ENCODE results near the gene ELOA.

The ELOA gene, protein sequence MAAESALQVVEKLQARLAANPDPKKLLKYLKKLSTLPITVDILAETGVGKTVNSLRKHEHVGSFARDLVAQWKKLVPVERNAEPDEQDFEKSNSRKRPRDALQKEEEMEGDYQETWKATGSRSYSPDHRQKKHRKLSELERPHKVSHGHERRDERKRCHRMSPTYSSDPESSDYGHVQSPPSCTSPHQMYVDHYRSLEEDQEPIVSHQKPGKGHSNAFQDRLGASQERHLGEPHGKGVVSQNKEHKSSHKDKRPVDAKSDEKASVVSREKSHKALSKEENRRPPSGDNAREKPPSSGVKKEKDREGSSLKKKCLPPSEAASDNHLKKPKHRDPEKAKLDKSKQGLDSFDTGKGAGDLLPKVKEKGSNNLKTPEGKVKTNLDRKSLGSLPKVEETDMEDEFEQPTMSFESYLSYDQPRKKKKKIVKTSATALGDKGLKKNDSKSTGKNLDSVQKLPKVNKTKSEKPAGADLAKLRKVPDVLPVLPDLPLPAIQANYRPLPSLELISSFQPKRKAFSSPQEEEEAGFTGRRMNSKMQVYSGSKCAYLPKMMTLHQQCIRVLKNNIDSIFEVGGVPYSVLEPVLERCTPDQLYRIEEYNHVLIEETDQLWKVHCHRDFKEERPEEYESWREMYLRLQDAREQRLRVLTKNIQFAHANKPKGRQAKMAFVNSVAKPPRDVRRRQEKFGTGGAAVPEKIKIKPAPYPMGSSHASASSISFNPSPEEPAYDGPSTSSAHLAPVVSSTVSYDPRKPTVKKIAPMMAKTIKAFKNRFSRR

GRCh38 chr1:23743287-23744152, at the start of gene ELOA:
Gene ELOA (plus strand): TSS chr1:23743471. CDS start chr1:23743504, 33 bp downstream.
- ATAC-seq (peak; percentile 95), DNase-seq (peak; percentile 82)
- Mint-ChIP-seq H3K27me3 (no peaks in the 10 kb centered on the region), H3K27ac (peak within 1 kb of the TSS; percentile 83), H3K4me1 (peaks cover 48% of the 10 kb centered on the region), H3K9me3 (no peaks in the 10 kb centered on the region), H3K36me3 (ENCODE audit: low read depth) (peaks cover 26% of the 10 kb centered on the region), H3K4me3 (peak within 1 kb of the TSS; percentile 90)

DNA sequence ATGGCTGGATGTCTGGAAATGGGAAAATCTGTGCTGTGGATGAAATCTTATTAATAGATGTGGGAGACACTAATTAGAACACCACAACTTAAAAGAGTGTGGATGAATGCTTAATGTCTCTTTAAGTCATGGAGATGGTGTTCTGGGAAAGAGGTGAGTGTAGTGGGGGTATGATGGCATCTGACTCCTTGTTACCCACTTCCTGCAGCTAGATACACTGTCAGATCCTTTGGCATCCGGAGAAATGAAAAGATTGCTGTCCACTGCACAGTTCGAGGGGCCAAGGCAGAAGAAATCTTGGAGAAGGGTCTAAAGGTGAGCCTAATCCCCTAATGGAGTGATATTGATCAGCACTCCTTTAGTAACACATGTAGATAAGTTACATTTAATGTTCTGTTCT, 49.7 kb upstream of the ELOA start:
- peaks cover 60% of the 10 kb centered on the region for H3K4me1 Mint-ChIP-seq
- no peaks in the 10 kb centered on the region for H3K9me3 Mint-ChIP-seq
- peak overlapping the region; percentile 86 for H3K4me3 Mint-ChIP-seq
- ATAC-seq (no peak), DNase-seq (no peak)
- no peaks in the 10 kb centered on the region for H3K27me3 Mint-ChIP-seq
- H3K36me3 Mint-ChIP-seq (ENCODE audit: low read depth) = peaks cover 70% of the 10 kb centered on the region
- peak overlapping the region; percentile 97 for H3K27ac Mint-ChIP-seq

DNA sequence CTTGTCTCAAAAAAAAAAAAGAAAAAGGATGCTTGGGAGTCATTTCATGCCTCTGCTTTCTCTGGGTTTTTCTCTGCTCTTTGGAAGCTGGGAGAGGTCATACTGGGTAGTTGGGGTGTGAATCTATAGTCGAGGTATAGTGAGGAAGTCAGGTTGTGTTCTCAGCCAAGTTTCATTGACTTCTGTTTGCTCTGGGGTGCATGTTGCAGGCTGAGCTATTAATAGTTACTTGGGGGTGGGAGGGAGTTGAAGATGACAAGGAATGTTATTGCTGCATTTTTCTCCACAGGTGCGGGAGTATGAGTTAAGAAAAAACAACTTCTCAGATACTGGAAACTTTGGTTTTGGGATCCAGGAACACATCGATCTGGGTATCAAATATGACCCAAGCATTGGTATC, 48.9 kb upstream of the ELOA start:
- Mint-ChIP-seq H3K9me3 (no peaks in the 10 kb centered on the region), H3K27me3 (no peaks in the 10 kb centered on the region), H3K27ac (peak overlapping the region; percentile 97), H3K4me3 (peak overlapping the region; percentile 86), H3K36me3 (ENCODE audit: low read depth) (peaks cover 76% of the 10 kb centered on the region), H3K4me1 (peaks cover 68% of the 10 kb centered on the region)
- DNase-seq (no peak), ATAC-seq (no peak)

DNA sequence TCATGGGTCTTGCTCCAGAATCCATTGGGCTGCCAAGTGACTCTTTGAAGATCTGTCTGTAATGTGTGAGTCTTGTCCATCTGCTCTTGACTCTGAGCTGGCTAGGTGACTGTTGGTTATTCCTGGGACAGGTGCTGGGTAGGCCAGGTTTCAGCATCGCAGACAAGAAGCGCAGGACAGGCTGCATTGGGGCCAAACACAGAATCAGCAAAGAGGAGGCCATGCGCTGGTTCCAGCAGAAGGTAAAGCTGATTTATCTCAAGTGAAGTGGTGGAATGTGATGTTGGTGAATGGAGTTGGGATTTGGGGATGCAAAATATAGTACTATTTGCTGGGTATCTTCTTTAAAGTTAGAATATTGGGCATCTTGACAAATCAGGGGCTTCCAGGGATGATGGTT, 47.6 kb upstream of the ELOA start:
- peaks cover 88% of the 10 kb centered on the region for H3K36me3 Mint-ChIP-seq (ENCODE audit: low read depth)

DNA sequence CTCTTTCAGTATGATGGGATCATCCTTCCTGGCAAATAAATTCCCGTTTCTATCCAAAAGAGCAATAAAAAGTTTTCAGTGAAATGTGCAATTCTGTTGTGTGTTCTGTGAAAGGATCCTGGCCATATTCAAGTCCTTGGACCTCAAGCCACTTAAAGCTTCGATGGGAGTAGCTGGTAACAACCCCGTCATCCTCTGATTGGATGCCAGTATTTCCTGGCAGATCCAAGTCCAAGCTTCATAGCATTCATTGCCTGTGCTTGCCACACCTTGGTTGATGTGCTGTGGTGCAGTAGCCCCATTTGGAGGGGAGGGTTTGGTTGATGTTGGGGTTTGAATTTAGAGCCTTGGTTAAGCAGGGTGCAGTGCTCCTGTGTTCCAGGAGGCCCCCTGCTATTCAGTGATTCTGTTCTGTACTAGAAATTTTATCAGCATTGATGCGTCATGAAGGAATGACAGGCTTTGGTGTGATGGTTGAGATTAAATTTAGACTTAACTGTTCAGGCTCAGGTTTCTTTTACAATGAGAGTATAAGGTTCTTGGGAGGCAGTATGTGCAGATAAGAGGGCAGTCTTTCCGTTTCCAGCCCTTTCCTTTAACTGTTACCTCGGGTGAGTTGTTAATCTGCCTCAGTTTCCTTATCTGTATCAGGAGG, 46.8 kb upstream of the ELOA start:
- peak overlapping the region; percentile 86 for H3K4me3 Mint-ChIP-seq
- H3K4me1 Mint-ChIP-seq = peaks cover 75% of the 10 kb centered on the region
- H3K27ac Mint-ChIP-seq = peak overlapping the region; percentile 97
- H3K9me3 Mint-ChIP-seq = no peaks in the 10 kb centered on the region
- no peak for DNase-seq
- peaks cover 94% of the 10 kb centered on the region for H3K36me3 Mint-ChIP-seq (ENCODE audit: low read depth)
- no peaks in the 10 kb centered on the region for H3K27me3 Mint-ChIP-seq
- no peak for ATAC-seq

More for the DNA sequence above, 47.6 kb upstream of the ELOA start:
- no peaks in the 10 kb centered on the region for H3K27me3 Mint-ChIP-seq
- H3K9me3 Mint-ChIP-seq = no peaks in the 10 kb centered on the region
- ATAC-seq = no peak
- peaks cover 75% of the 10 kb centered on the region for H3K4me1 Mint-ChIP-seq
- H3K4me3 Mint-ChIP-seq = peak overlapping the region; percentile 86
- DNase-seq = no peak
- H3K27ac Mint-ChIP-seq = peak overlapping the region; percentile 97

GRCh38 chr1:23698466-23698865, 44.8 kb upstream of the ELOA start:
- H3K4me1 Mint-ChIP-seq = peaks cover 66% of the 10 kb centered on the region
- no peaks in the 10 kb centered on the region for H3K9me3 Mint-ChIP-seq
- DNase-seq = no peak
- peaks cover 87% of the 10 kb centered on the region for H3K36me3 Mint-ChIP-seq (ENCODE audit: low read depth)
- peak overlapping the region; percentile 97 for H3K27ac Mint-ChIP-seq
- no peak for ATAC-seq
- H3K4me3 Mint-ChIP-seq = peak overlapping the region; percentile 86
- H3K27me3 Mint-ChIP-seq = no peaks in the 10 kb centered on the region

DNA sequence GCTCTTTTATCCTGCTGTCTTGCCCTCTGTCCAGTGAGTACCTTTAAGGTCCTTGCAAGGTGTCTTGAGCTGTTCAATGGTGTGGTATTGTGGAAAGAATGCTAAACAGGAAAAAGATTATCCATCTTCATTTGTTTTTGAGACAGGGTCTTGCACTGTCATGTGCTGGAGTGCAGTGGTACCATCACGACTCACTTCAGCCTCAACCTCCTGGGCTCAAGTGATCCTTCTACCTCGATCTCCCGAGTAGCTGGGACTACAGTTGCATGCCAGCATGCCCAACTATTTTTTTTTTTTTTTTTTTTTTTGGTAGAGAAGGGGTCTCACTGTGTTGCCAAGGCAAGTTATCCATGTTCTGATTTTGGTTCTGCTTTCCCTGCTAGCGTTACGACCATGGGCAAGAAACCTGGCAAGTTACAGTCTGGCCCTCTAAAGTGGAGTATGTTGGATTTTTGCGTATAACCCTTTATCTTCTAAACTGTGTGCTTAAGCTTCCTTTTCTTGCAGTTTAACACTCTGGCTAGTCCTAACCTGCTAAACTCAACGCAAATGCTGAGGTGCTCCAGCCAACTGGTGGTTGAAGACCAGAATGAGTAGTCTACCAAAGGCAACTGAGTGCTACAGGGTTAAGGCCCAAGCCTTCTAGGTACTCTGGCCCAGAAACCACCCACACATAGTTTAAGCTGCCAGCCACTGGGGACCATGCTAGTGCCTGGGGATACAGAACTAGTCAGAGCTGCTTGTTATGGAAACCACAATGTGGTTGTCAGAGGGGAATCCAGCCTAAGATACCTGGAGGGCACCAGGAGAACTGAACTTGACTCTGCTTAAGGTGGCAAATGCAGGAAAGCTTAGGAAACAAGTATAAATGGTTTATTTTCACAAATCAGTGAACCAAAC, 43.7 kb upstream of the ELOA start:
- Mint-ChIP-seq H3K9me3 (no peaks in the 10 kb centered on the region), H3K27me3 (no peaks in the 10 kb centered on the region), H3K27ac (peak overlapping the region; percentile 73), H3K36me3 (ENCODE audit: low read depth) (peaks cover 79% of the 10 kb centered on the region), H3K4me1 (peaks cover 55% of the 10 kb centered on the region), H3K4me3 (no peak overlapping the region)
- DNase-seq (peak; percentile 41), ATAC-seq (peak; percentile 91)

DNA sequence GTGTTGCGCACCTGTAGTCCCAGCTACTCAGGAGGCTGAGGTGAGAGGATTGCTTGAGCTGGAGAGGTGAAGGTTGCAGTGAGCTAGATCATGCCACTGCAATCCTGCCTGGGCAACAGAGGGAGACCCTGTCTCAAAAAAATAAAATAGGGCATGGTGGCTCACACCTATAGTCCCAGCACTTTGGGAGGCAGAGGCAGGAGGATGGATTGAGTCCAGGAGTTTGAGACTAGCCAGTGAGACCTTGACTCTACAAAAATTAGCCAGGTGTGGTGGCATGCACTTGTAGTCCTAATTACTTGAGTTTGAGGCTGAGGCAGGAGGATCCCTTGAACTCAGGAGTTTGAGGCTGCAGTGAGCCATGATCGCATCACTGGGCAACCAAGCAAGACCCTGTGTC, 42.0 kb upstream of the ELOA start:
- peak overlapping the region; percentile 31 for H3K27ac Mint-ChIP-seq
- no peak overlapping the region for H3K4me3 Mint-ChIP-seq
- H3K27me3 Mint-ChIP-seq = no peaks in the 10 kb centered on the region
- ATAC-seq = no peak
- DNase-seq = no peak
- peaks cover 37% of the 10 kb centered on the region for H3K4me1 Mint-ChIP-seq
- no peaks in the 10 kb centered on the region for H3K9me3 Mint-ChIP-seq
- peaks cover 63% of the 10 kb centered on the region for H3K36me3 Mint-ChIP-seq (ENCODE audit: low read depth)

DNA sequence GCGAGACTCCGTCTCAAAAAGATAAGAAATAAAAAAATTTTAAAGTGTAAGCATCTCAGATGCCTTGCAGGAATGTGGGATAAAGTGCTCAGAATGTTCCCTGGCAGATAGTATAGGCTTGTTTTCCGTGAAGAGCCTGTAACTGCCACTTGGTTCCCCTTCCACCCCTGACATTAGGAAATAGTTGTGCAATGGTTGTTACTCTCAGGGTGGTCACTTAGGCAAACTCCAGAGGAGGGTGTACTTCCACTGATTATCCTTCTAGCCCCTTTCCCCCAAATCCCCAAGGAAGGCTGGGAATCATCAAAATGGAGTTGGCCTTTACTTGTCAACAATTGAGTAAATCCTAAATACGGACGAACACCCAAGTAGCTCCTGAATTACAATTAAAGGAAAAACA, 41.3 kb upstream of the ELOA start:
- Mint-ChIP-seq H3K9me3 (no peaks in the 10 kb centered on the region), H3K4me3 (no peak overlapping the region), H3K27me3 (no peaks in the 10 kb centered on the region), H3K27ac (no peak overlapping the region), H3K36me3 (ENCODE audit: low read depth) (peaks cover 56% of the 10 kb centered on the region), H3K4me1 (peaks cover 30% of the 10 kb centered on the region)
- DNase-seq (no peak), ATAC-seq (no peak)

- DNase-seq (no peak), ATAC-seq (no peak)
- Mint-ChIP-seq H3K27ac (no peak overlapping the region), H3K4me3 (no peak overlapping the region), H3K27me3 (no peaks in the 10 kb centered on the region), H3K9me3 (no peaks in the 10 kb centered on the region), H3K36me3 (ENCODE audit: low read depth) (peaks cover 36% of the 10 kb centered on the region), H3K4me1 (peaks cover 8% of the 10 kb centered on the region)
These were observed 38.3 kb upstream of the ELOA start for GRCh38 chr1:23704834-23705495.

DNA sequence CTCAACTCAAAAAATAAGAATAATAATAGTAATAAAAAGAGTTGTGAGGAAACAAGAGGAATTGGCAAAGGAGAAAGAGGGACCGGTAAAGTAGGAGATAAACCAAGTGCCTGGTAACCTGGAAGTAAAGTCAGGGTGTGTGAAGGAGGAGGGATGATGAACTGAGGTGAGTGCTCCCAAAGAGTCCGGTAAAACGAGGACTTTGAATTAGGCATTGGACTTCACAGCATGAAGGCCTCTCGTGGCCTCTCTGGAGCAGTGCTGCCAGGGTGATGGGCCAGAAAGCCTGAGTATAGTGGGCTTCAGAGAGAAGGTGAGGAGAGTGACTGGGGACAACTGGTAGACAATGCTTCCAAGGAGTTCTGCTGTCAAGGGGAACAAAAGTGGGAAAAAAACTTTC, 34.0 kb upstream of the ELOA start:
- Mint-ChIP-seq H3K4me1 (peaks cover 7% of the 10 kb centered on the region), H3K27me3 (no peaks in the 10 kb centered on the region), H3K9me3 (no peaks in the 10 kb centered on the region), H3K36me3 (ENCODE audit: low read depth) (peaks cover 11% of the 10 kb centered on the region), H3K27ac (peak overlapping the region; percentile 73), H3K4me3 (no peak overlapping the region)
- no peak for ATAC-seq
- DNase-seq = no peak

DNA sequence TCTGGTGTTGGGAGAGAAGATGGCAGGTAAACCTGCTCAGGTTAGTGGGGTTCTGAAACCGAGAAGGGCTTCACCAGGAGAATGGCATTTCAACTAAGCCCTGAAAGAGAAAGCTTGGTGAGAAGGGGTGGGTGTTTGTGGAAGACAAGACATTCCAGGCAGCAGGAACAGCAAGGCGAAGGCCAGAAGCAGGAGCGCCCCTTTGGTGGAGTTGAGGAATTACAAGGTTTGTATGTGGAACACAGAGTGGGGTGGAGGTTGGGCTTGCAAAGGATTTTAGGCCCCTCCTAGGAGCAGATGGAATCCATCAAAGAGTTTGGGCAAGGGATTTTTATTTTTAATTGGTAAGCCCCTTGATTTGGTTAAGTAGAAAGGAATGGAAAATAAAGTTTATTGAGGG, 24.8 kb upstream of the ELOA start:
- no peak overlapping the region for H3K27ac Mint-ChIP-seq
- DNase-seq (no peak), ATAC-seq (no peak)
- peaks cover 5% of the 10 kb centered on the region for H3K36me3 Mint-ChIP-seq (ENCODE audit: low read depth)
- peaks cover 33% of the 10 kb centered on the region for H3K4me1 Mint-ChIP-seq
- no peaks in the 10 kb centered on the region for H3K9me3 Mint-ChIP-seq
- H3K4me3 Mint-ChIP-seq = no peak overlapping the region
- H3K27me3 Mint-ChIP-seq = no peaks in the 10 kb centered on the region

All from activated naive CD8-positive, alpha-beta T cell treated with anti-CD3 and anti-CD28 coated beads, Interleukin-2, amount 50 U/mL, for 24 hours (primary cell).